ENCODE data around the gene KDR.

GRCh38 chr4:55111601-55112000 lies 13.8 kb downstream of the KDR start:
- TF ChIP-seq ZNF384 (IDR thresholded peaks at IDR 0.05) (no peak), FOXA1 (IDR thresholded peaks at IDR 0.05) (no peak), L3MBTL2 (conservative IDR thresholded peaks at IDR 0.05) (no peak), NFRKB (IDR thresholded peaks at IDR 0.05) (no peak), HDGF (IDR thresholded peaks at IDR 0.05; ENCODE audit: borderline replicate concordance) (no peak), FOXM1 (IDR thresholded peaks at IDR 0.05; ENCODE audit: borderline replicate concordance) (no peak), LEF1 (IDR thresholded peaks at IDR 0.05; ENCODE audit: borderline replicate concordance) (no peak), BHLHE40 (IDR thresholded peaks at IDR 0.05; ENCODE audit: borderline replicate concordance) (no peak), TARDBP (IDR thresholded peaks at IDR 0.05) (no peak), SP1 (IDR thresholded peaks at IDR 0.05) (no peak), SUZ12 (IDR thresholded peaks at IDR 0.05) (no peak), FOXK2 (IDR thresholded peaks at IDR 0.05) (no peak)

Measured in HEK293T (cell line).